SK-N-SH treated with all-trans-retinoic acid at 6 μM for 48 hours (cell line): ENCODE measurements around the gene LTBP2.

Source experiments
- ZFP3 ChIP-seq: fragments of 250-450 bp; sonication (Bioruptor Pico); IDR thresholded peaks from 2 replicates; pipeline ENCODE4 v1.5.0; 2020; ENCODE audit warnings: mild to moderate bottlenecking, moderate library complexity
- ZNF565 ChIP-seq: fragments of 450-650 bp; formaldehyde crosslinking; conservative IDR thresholded peaks from 2 replicates; pipeline ENCODE4 v1.5.0; 2020; ENCODE audit warnings: low read depth, mild to moderate bottlenecking, moderate library complexity

GRCh38 chr14:74457565-74457895 is 154.5 kb downstream of the LTBP2 start:
- no peak for TF ChIP-seq ZFP3 (CRISPR knock-in tag)
- TF ChIP-seq ZNF565 (CRISPR knock-in tag), result no peak
